ENCODE measurements around the gene SCN4A. TPM values are rescaled to one million over a fixed set of nuclear protein-coding genes. Genes with fewer than 3 reads are reported as not detected.

Gene SCN4A
- total RNA-seq, 1 donor from 2014 or later = not detected

GRCh38 chr17:63987221-63988126 lies 14.8 kb upstream of the SCN4A start:
- no peak overlapping the region for H3K4me3 ChIP-seq
- intact Hi-C loops (cut with DNase I) = no loop called here
- DNase-seq = no peak
- no peaks in the 10 kb centered on the region for H3K36me3 ChIP-seq
- no peak for TF ChIP-seq CTCF (IDR thresholded peaks at IDR 0.05)
- no peaks in the 10 kb centered on the region for H3K27me3 ChIP-seq
- no peaks in the 10 kb centered on the region for H3K9me3 ChIP-seq
- ATAC-seq = no peak
- H3K27ac ChIP-seq = no peak overlapping the region
- peaks cover 51% of the 10 kb centered on the region for H3K4me1 ChIP-seq

GRCh38 chr17:63986821-63987220 lies 14.1 kb upstream of the SCN4A start:
- Histone ChIP-seq H3K27ac (no peak overlapping the region), H3K4me1 (peaks cover 51% of the 10 kb centered on the region), H3K9me3 (no peaks in the 10 kb centered on the region), H3K4me3 (no peak overlapping the region), H3K36me3 (no peaks in the 10 kb centered on the region), H3K27me3 (no peaks in the 10 kb centered on the region)
- intact Hi-C loops (cut with DNase I) = no loop called here
- DNase-seq (no peak), ATAC-seq (no peak)
- TF ChIP-seq CTCF (IDR thresholded peaks at IDR 0.05) = no peak

GRCh38 chr17:63985387-63986140 lies 12.8 kb upstream of the SCN4A start:
- Histone ChIP-seq H3K4me3 (no peak overlapping the region), H3K9me3 (no peaks in the 10 kb centered on the region), H3K4me1 (peaks cover 52% of the 10 kb centered on the region), H3K36me3 (no peaks in the 10 kb centered on the region), H3K27me3 (no peaks in the 10 kb centered on the region), H3K27ac (peak overlapping the region; percentile 68)
- TF ChIP-seq CTCF (IDR thresholded peaks at IDR 0.05) = no peak
- intact Hi-C loops (cut with DNase I) = no loop called here
- ATAC-seq = no peak
- DNase-seq = no peak

GRCh38 chr17:63984651-63985386 lies 12.1 kb upstream of the SCN4A start:
- Histone ChIP-seq H3K27ac (peak overlapping the region; percentile 75), H3K27me3 (no peaks in the 10 kb centered on the region), H3K4me1 (peaks cover 49% of the 10 kb centered on the region), H3K9me3 (no peaks in the 10 kb centered on the region), H3K4me3 (no peak overlapping the region), H3K36me3 (no peaks in the 10 kb centered on the region)
- intact Hi-C loops (cut with DNase I) = no loop called here
- ATAC-seq = peak; percentile 78
- DNase-seq = no peak
- no peak for TF ChIP-seq CTCF (IDR thresholded peaks at IDR 0.05)

- H3K27ac ChIP-seq = peak overlapping the region; percentile 75
- no peak for DNase-seq
These were observed 11.5 kb upstream of the SCN4A start for GRCh38 chr17:63984236-63984635.

More at GRCh38 chr17:63984236-63984635, 11.5 kb upstream of the SCN4A start:
- intact Hi-C loops (cut with DNase I) = no loop called here
- H3K4me1 ChIP-seq = peaks cover 49% of the 10 kb centered on the region
- no peak for TF ChIP-seq CTCF (IDR thresholded peaks at IDR 0.05)
- no peaks in the 10 kb centered on the region for H3K27me3 ChIP-seq
- no peaks in the 10 kb centered on the region for H3K9me3 ChIP-seq
- H3K4me3 ChIP-seq = no peak overlapping the region
- no peak for ATAC-seq
- no peaks in the 10 kb centered on the region for H3K36me3 ChIP-seq

Data from upper lobe of right lung (tissue), 1 donor.